Chondrocyte (in vitro differentiated cells): ENCODE data around the gene PTPRG. TPM values are rescaled to one million over a fixed set of nuclear protein-coding genes. Genes with fewer than 3 reads are reported as not detected.

Experiments used
- DNase-seq: peaks from one replicate; pipeline ENCODE4 v3.0.0; 2021; ENCODE audit warnings: mixed read lengths, low spot score
- H3K27ac Mint-ChIP-seq: one replicate; pipeline ENCODE4 v1.8.0; 2021; ENCODE audit warnings: mild to moderate bottlenecking, moderate library complexity, mixed read lengths; ENCODE audit not compliant: unreplicated experiment
- H3K27me3 Mint-ChIP-seq: 2 replicates; pipeline ENCODE4 v1.8.0; 2021; ENCODE audit warnings: low read depth, mixed read lengths
- H3K36me3 Mint-ChIP-seq: 2 replicates; pipeline ENCODE4 v1.8.0; 2021; ENCODE audit warnings: low read depth, mixed read lengths
- H3K4me1 Mint-ChIP-seq: 2 replicates; pipeline ENCODE4 v1.8.0; 2021; ENCODE audit warnings: low read depth, mild to moderate bottlenecking, mixed read lengths
- H3K4me3 Mint-ChIP-seq: one replicate; pipeline ENCODE4 v1.8.0; 2021; ENCODE audit warnings: mild to moderate bottlenecking, moderate library complexity, mixed read lengths; ENCODE audit not compliant: unreplicated experiment
- H3K9me3 Mint-ChIP-seq: 2 replicates; pipeline ENCODE4 v1.8.0; 2021; ENCODE audit warnings: low read depth, mixed read lengths
- total RNA-seq: library from RNA; stranded (reverse); gene quantifications from 3 replicates; pipeline ENCODE4 v1.2.1, GENCODE V29; 2021
- TF ChIP-seq, protein P1 (sequence below): fragments of 200-600 bp; sonication (generic); IDR thresholded peaks from 2 replicates; pipeline ENCODE4 v1.5.0; 2021; ENCODE audit warnings: antibody characterized with exemption, mild to moderate bottlenecking, moderate library complexity

PTPRG gene
- total RNA-seq, 1 donor from 2014 or later = 45.5 TPM

DNA sequence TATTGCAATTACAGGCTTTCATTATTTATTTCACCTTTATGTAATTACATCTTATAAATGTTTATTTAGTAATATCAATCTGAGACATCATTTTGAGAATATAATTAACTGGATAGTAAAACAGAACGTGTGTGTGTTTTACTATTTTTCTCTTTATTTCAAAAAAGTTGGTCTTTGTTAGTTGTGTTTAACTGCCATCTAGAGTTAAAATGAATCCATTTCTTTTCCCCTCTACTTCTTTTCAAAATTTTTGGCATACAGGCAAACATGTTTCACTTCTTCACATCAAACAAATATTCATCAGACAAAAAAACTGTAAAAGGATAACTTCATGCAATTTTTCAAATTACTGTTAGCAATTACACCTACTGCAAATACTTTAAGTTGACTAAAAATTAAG is 750.8 kb downstream of the PTPRG start:
- no peak for DNase-seq
- Mint-ChIP-seq H3K27me3 (no peaks in the 10 kb centered on the region), H3K36me3 (no peaks in the 10 kb centered on the region), H3K27ac (no peak overlapping the region), H3K4me1 (no peaks in the 10 kb centered on the region), H3K4me3 (no peak overlapping the region), H3K9me3 (no peaks in the 10 kb centered on the region)
- TF ChIP-seq, protein P1, sequence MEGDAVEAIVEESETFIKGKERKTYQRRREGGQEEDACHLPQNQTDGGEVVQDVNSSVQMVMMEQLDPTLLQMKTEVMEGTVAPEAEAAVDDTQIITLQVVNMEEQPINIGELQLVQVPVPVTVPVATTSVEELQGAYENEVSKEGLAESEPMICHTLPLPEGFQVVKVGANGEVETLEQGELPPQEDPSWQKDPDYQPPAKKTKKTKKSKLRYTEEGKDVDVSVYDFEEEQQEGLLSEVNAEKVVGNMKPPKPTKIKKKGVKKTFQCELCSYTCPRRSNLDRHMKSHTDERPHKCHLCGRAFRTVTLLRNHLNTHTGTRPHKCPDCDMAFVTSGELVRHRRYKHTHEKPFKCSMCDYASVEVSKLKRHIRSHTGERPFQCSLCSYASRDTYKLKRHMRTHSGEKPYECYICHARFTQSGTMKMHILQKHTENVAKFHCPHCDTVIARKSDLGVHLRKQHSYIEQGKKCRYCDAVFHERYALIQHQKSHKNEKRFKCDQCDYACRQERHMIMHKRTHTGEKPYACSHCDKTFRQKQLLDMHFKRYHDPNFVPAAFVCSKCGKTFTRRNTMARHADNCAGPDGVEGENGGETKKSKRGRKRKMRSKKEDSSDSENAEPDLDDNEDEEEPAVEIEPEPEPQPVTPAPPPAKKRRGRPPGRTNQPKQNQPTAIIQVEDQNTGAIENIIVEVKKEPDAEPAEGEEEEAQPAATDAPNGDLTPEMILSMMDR = peak; percentile 63

DNA sequence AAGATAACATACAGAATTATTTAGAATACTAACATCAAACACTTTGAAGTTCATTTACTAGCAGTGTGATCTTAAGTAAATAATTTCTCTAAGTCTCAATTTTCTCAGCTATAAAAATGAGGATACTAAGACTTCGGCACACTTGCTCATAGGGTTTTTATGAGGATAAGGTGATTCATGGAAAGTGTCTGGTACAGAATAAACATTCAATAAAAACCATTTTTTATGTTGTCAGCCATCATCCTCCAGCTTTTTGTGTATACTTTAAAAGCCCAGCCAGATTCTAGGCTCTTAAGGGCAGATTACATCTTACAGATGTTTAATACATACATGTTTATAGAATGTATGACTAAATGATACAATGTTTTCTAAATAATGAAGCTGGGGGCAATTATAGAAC is 755.2 kb downstream of the PTPRG start:
- Mint-ChIP-seq H3K4me3 (no peak overlapping the region), H3K36me3 (peaks cover 2% of the 10 kb centered on the region), H3K27me3 (no peaks in the 10 kb centered on the region), H3K4me1 (peaks cover 21% of the 10 kb centered on the region), H3K27ac (no peak overlapping the region), H3K9me3 (peaks cover 5% of the 10 kb centered on the region)
- TF ChIP-seq, protein P1 = no peak
- no peak for DNase-seq

GRCh38 chr3:62318365-62318751 is 757.0 kb downstream of the PTPRG start:
- peaks cover 5% of the 10 kb centered on the region for H3K9me3 Mint-ChIP-seq

DNA sequence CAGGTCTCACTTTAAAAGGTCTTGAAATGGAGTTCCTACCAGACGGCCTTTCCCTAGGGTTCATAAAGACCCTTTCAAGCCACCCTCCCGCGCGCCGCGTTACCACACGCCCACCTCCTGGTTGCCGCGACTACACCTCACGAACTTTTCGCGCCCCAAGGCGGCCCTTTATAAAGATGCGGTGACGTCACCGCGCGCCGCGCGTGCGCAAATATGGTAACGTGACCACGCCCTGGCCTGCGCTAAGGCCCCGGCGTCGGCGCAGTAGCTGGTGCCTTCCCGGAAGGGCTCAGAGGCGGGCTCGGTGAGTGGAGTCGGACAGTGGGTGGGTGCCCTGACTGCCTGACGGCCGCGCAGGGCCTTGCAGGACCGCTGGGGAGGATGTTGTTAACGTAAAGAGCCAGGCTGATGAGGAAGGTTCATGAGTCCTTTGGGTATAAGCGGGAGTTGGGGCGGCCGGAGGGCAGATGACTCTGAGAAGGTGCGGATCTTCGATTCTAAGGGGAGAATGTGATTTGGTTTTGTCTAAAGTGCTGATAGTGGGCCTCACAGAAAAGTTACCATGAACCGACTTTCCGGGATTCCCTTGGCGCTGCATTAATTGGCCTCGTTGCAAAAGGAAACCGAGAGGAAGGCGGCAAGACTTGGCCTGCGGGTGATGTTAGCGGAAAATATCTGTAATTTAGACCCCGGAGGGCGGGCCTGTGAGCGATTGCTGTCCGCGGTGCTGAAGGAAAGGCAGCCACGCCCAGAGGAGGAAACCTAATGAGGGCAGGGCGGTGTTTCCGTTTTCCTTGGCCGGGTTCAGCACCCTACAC is 757.6 kb downstream of the PTPRG start:
- H3K4me3 Mint-ChIP-seq = peak overlapping the region; percentile 98

More at GRCh38 chr3:62318365-62318751, 757.0 kb downstream of the PTPRG start:
- Mint-ChIP-seq H3K4me3 (peak overlapping the region; percentile 98), H3K4me1 (peaks cover 21% of the 10 kb centered on the region), H3K27me3 (no peaks in the 10 kb centered on the region), H3K27ac (peak overlapping the region; percentile 96), H3K36me3 (peaks cover 3% of the 10 kb centered on the region)
- TF ChIP-seq, protein P1 = no peak
- DNase-seq = no peak

DNA sequence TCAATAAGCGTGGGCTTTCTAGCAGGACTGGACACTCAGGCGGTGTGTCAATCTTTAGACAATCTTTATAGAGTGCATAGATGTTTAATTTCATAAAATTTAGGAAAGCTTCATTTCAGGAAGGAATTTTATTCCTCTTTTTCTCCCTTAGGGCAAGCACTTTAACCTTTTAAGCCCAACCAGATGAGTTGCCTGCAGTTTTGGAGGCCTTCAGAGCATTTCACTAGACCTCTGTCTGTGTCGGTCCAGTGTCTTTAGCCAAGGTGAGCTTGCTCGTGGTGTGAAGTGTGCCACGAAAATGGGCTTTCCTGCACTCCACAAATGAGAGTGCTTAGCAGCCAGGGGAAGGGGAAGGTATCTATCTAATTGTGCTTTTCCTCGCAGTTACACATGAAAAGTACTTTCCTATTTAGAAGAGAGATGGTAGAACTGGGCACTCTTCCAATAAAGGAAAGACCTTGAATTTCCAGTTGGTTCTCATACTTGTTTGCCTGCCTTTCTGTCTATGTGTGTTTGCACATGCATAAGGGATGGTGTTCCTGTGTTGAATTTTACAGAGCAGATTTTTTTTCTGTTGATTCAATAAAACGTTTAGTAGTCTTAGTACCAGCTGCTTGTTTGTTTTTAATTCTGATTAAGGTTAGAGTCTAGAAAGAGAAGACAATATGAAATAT is 758.3 kb downstream of the PTPRG start:
- peak overlapping the region; percentile 96 for H3K27ac Mint-ChIP-seq
- TF ChIP-seq, protein P1 = no peak
- peaks cover 4% of the 10 kb centered on the region for H3K36me3 Mint-ChIP-seq

More for the DNA sequence above, 757.6 kb downstream of the PTPRG start:
- TF ChIP-seq, protein P1 = peak; percentile 8
- H3K27ac Mint-ChIP-seq = peak overlapping the region; percentile 96
- peak; percentile 95 for DNase-seq
- peaks cover 21% of the 10 kb centered on the region for H3K4me1 Mint-ChIP-seq
- peaks cover 4% of the 10 kb centered on the region for H3K36me3 Mint-ChIP-seq
- H3K9me3 Mint-ChIP-seq = peaks cover 5% of the 10 kb centered on the region
- no peaks in the 10 kb centered on the region for H3K27me3 Mint-ChIP-seq

More for the DNA sequence above, 758.3 kb downstream of the PTPRG start:
- no peaks in the 10 kb centered on the region for H3K27me3 Mint-ChIP-seq
- H3K4me3 Mint-ChIP-seq = peak overlapping the region; percentile 98
- peaks cover 5% of the 10 kb centered on the region for H3K9me3 Mint-ChIP-seq
- H3K4me1 Mint-ChIP-seq = peaks cover 21% of the 10 kb centered on the region
- no peak for DNase-seq
